Tibial nerve (tissue), 3 donors: ENCODE results near the gene APOOL.
"Not testable (repeated sequence)": the region's sequence is repeated elsewhere in the genome, so short reads cannot be mapped to it uniquely, and the experiment has no call there.

ENCODE experiments used
- CTCF ChIP-seq, 5 experiments: fragments of 200-600 bp in 3 of 5; fragments of 450-650 bp in 2 of 5; sonication (generic) in 3 of 5; IDR thresholded peaks; one replicate each; pipeline ENCODE4 v1.5.1; 2016 to 2019; ENCODE audit warnings: antibody characterized with exemption in 5 of 5, mild to moderate bottlenecking in 3 of 5, moderate library complexity in 2 of 5
- POLR2A ChIP-seq, 2 donors: fragments of 450-650 bp; IDR thresholded peaks; one replicate each; pipeline ENCODE4 v1.6.1; 2017; ENCODE audit warnings: antibody characterized with exemption in 2 of 2, mild to moderate bottlenecking in 2 of 2, moderate library complexity in 2 of 2

GRCh38 chrX:84991739-84992138, 11.9 kb upstream of the APOOL start:
- TF ChIP-seq CTCF, POLR2A (IDR thresholded peaks at IDR 0.05): not testable (repeated sequence)
